Caco-2 (cell line): ENCODE results near the gene FGF6. TPM values are rescaled to one million over a fixed set of nuclear protein-coding genes. Genes with fewer than 3 reads are reported as not detected.

ENCODE experiments used
- BruUV-seq: library from RNA; stranded (reverse); fragments of 400-500 nt; replicated peaks from 2 replicates; lab custom pipeline; 2021; lab: Mats Ljungman, UMichigan
- CTCF ChIA-PET: fragments of 300-600 bp; sonication (Branson Sonifier 250); formaldehyde crosslinking; loops from one replicate; lab custom pipeline; 2022; ENCODE audit warnings: antibody characterized with exemption; lab: Charles Lee
- POLR2A ChIA-PET: fragments of 300-600 bp; sonication (Branson Sonifier 250); formaldehyde crosslinking; loops from one replicate; lab custom pipeline; 2022; ENCODE audit warnings: antibody characterized with exemption; lab: Charles Lee
- DNase-seq, 2 experiments: peaks; one replicate each; pipeline versions ENCODE4 v3.0.0 to v3.0.0-alpha.2; 2020 to 2022
- H3K27me3 ChIP-seq: replicated peaks from 2 replicates; pipeline ENCODE4 v1.6.0; 2011; ENCODE audit warnings: low read length; ENCODE audit not compliant: control insufficient read depth, insufficient read depth
- H3K36me3 ChIP-seq: 2 replicates; pipeline ENCODE4 v1.5.1; 2011; ENCODE audit warnings: low read length; ENCODE audit not compliant: control insufficient read depth, insufficient read depth
- H3K4me1 ChIP-seq: fragments of 250-450 bp; sonication (Bioruptor Pico); 2 replicates; pipeline ENCODE4 v1.5.1; 2020; ENCODE audit warnings: mild to moderate bottlenecking
- H3K4me3 ChIP-seq: 2 replicates; pipeline ENCODE4 v1.5.1; 2011; ENCODE audit warnings: low read depth, mild to moderate bottlenecking, control low read depth, low read length
- H3K9me3 ChIP-seq: fragments of 250-450 bp; sonication (Bioruptor Pico); 2 replicates; pipeline ENCODE4 v1.5.1; 2020; ENCODE audit warnings: mild to moderate bottlenecking, moderate library complexity
- H3K27ac Mint-ChIP-seq: one replicate; pipeline ENCODE4 v1.8.0; 2022; ENCODE audit warnings: mixed read lengths; ENCODE audit not compliant: unreplicated experiment
- H3K27me3 Mint-ChIP-seq: one replicate; pipeline ENCODE4 v1.8.0; 2022; ENCODE audit warnings: mixed read lengths; ENCODE audit not compliant: insufficient read depth, unreplicated experiment
- H3K36me3 Mint-ChIP-seq: one replicate; pipeline ENCODE4 v1.8.0; 2022; ENCODE audit warnings: mild to moderate bottlenecking, mixed read lengths; ENCODE audit not compliant: insufficient read depth, unreplicated experiment
- H3K4me1 Mint-ChIP-seq: one replicate; pipeline ENCODE4 v1.8.0; 2022; ENCODE audit warnings: low read depth, mixed read lengths; ENCODE audit not compliant: unreplicated experiment
- H3K4me3 Mint-ChIP-seq: one replicate; pipeline ENCODE4 v1.8.0; 2022; ENCODE audit warnings: mild to moderate bottlenecking, moderate library complexity, mixed read lengths; ENCODE audit not compliant: unreplicated experiment
- H3K9me3 Mint-ChIP-seq: one replicate; pipeline ENCODE4 v1.8.0; 2022; ENCODE audit warnings: mixed read lengths; ENCODE audit not compliant: unreplicated experiment
- intact Hi-C: fragments of 100-400 bp; cut with micrococcal nuclease; formaldehyde crosslinking; loops from one replicate; pipeline ENCODE4 v1.10.0; 2022; ENCODE audit not compliant: unreplicated experiment
- total RNA-seq: library from RNA; stranded (reverse); gene quantifications from 2 replicates; pipeline ENCODE4 v1.2.3, GENCODE V29; 2022
- TF ChIP-seq, protein P1 (sequence below), 2 experiments: fragments of 200-600 bp in 1 of 2; IDR thresholded peaks; 1 replicate in 1 of 2; 2 replicates in 1 of 2; pipeline versions ENCODE4 v1.5.1 to v1.8.0; 2011 to 2022; ENCODE audit warnings: antibody characterized with exemption in 1 of 2, control low read depth in 1 of 2, inconsistent platforms in 1 of 2, low read depth in 1 of 2, low read length in 1 of 2, mild to moderate bottlenecking in 1 of 2, moderate library complexity in 1 of 2; ENCODE audit not compliant: insufficient read depth in 1 of 2, severe bottlenecking in 1 of 2, unreplicated experiment in 1 of 2

FGF6 gene
- total RNA-seq, 1 experiment from 2014 or later = not detected

GRCh38 chr12:4441355-4442335 is 4.0 kb downstream of the FGF6 start:
- H3K36me3 Mint-ChIP-seq = no peaks in the 10 kb centered on the region
- TF ChIP-seq, protein P1, sequence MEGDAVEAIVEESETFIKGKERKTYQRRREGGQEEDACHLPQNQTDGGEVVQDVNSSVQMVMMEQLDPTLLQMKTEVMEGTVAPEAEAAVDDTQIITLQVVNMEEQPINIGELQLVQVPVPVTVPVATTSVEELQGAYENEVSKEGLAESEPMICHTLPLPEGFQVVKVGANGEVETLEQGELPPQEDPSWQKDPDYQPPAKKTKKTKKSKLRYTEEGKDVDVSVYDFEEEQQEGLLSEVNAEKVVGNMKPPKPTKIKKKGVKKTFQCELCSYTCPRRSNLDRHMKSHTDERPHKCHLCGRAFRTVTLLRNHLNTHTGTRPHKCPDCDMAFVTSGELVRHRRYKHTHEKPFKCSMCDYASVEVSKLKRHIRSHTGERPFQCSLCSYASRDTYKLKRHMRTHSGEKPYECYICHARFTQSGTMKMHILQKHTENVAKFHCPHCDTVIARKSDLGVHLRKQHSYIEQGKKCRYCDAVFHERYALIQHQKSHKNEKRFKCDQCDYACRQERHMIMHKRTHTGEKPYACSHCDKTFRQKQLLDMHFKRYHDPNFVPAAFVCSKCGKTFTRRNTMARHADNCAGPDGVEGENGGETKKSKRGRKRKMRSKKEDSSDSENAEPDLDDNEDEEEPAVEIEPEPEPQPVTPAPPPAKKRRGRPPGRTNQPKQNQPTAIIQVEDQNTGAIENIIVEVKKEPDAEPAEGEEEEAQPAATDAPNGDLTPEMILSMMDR (IDR thresholded peaks at IDR 0.05; ENCODE audit: insufficient read depth in 1 of 2, low read depth in 1 of 2, low read length in 1 of 2, severe bottlenecking in 1 of 2, unreplicated experiment in 1 of 2) = no peak
- no TSS peak for BruUV-seq
- peak in 1 of 2 experiments; percentile 32 for DNase-seq
- CTCF ChIA-PET = interaction anchor here (0.7 kb wide), 1 partner anchor 46 kb away, joined by 5 read pairs; no protein-coding TSS in a partner anchor
- intact Hi-C loops = no loop called here
- peaks cover 4% of the 10 kb centered on the region; the same call in 1 of the 2 replicates for H3K27me3 ChIP-seq
- H3K27ac Mint-ChIP-seq = no peak overlapping the region
- H3K9me3 Mint-ChIP-seq = no peaks in the 10 kb centered on the region
- H3K27me3 Mint-ChIP-seq = peaks cover 44% of the 10 kb centered on the region
- H3K4me3 Mint-ChIP-seq = no peak overlapping the region
- H3K4me1 Mint-ChIP-seq = no peaks in the 10 kb centered on the region
- H3K4me3 ChIP-seq = no peak overlapping the region
- no peaks in the 10 kb centered on the region for H3K9me3 ChIP-seq
- no peaks in the 10 kb centered on the region for H3K36me3 ChIP-seq
- no peaks in the 10 kb centered on the region for H3K4me1 ChIP-seq
- POLR2A ChIA-PET = no interaction called here

- Histone ChIP-seq H3K9me3 (peaks cover 4% of the 10 kb centered on the region; the same call in 1 of the 2 replicates), H3K27me3 (peaks cover 4% of the 10 kb centered on the region; the same call in 1 of the 2 replicates), H3K36me3 (no peaks in the 10 kb centered on the region), H3K4me3 (no peak overlapping the region), H3K4me1 (no peaks in the 10 kb centered on the region)
- CTCF ChIA-PET = interaction anchor here (0.6 kb wide), 1 partner anchor 120 kb away, joined by 3 read pairs; no protein-coding TSS in a partner anchor
- intact Hi-C loops = no loop called here
- H3K36me3 Mint-ChIP-seq = no peaks in the 10 kb centered on the region
- peak in 1 of 2 experiments; percentile 12 for DNase-seq
- no TSS peak for BruUV-seq
- no peak overlapping the region for H3K4me3 Mint-ChIP-seq
- no peaks in the 10 kb centered on the region for H3K4me1 Mint-ChIP-seq
- TF ChIP-seq, protein P1 (IDR thresholded peaks at IDR 0.05; ENCODE audit: insufficient read depth in 1 of 2, low read depth in 1 of 2, low read length in 1 of 2, severe bottlenecking in 1 of 2, unreplicated experiment in 1 of 2) = no peak
- no peak overlapping the region for H3K27ac Mint-ChIP-seq
- peaks cover 38% of the 10 kb centered on the region for H3K27me3 Mint-ChIP-seq
- no peaks in the 10 kb centered on the region for H3K9me3 Mint-ChIP-seq
- POLR2A ChIA-PET = no interaction called here
Observed at GRCh38 chr12:4440187-4440941, 5.3 kb downstream of the FGF6 start.

DNA sequence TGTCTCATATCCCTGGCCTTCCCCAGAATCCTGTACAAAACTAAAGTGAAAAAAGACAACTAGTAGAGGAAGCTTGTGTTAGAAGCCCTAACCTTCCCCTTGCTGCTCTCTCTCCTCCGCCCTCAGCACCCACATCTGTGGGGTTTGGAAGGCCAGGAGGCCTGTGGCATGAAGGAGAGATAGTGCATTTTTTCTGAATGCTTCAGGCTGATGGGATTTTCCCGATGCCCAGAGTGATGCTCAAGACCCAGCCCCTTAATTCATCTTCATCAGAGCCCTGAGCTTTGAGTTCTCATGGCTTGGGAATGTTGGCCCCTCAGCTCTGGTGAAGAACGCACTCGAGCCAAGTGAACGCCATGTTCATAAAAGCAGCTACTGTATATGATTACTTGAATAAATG is 5.9 kb downstream of the FGF6 start:
- no peaks in the 10 kb centered on the region for H3K4me1 Mint-ChIP-seq
- Histone ChIP-seq H3K36me3 (no peaks in the 10 kb centered on the region), H3K4me1 (no peaks in the 10 kb centered on the region), H3K4me3 (no peak overlapping the region), H3K9me3 (peaks cover 6% of the 10 kb centered on the region; the same call in 1 of the 2 replicates), H3K27me3 (peaks cover 4% of the 10 kb centered on the region; the same call in 1 of the 2 replicates)
- H3K4me3 Mint-ChIP-seq = no peak overlapping the region
- no peaks in the 10 kb centered on the region for H3K9me3 Mint-ChIP-seq
- TF ChIP-seq, protein P1 (IDR thresholded peaks at IDR 0.05; ENCODE audit: insufficient read depth in 1 of 2, low read depth in 1 of 2, low read length in 1 of 2, severe bottlenecking in 1 of 2, unreplicated experiment in 1 of 2) = no peak
- POLR2A ChIA-PET = no interaction called here
- no peak for DNase-seq
- peaks cover 38% of the 10 kb centered on the region for H3K27me3 Mint-ChIP-seq
- H3K27ac Mint-ChIP-seq = no peak overlapping the region
- no peaks in the 10 kb centered on the region for H3K36me3 Mint-ChIP-seq
- CTCF ChIA-PET = no interaction called here
- intact Hi-C loops = no loop called here
- BruUV-seq = no TSS peak
